ES-I3 (cell line): ENCODE results near the gene FOCAD.
"Not testable (repeated sequence)": the region's sequence is repeated elsewhere in the genome, so short reads cannot be mapped to it uniquely, and the experiment has no call there.

Experiments
- H3K36me3 ChIP-seq: 2 replicates; pipeline ENCODE4 v1.6.1; 2013; ENCODE audit warnings: mild to moderate bottlenecking, low read length, control low read depth, moderate library complexity; ENCODE audit not compliant: insufficient read depth
- H3K4me1 ChIP-seq: 2 replicates; pipeline ENCODE4 v1.6.1; 2013; ENCODE audit warnings: mild to moderate bottlenecking, control low read depth, low read length; ENCODE audit not compliant: insufficient read depth
- H3K9ac ChIP-seq: 2 replicates; pipeline ENCODE4 v1.6.1; 2013; ENCODE audit warnings: low read depth, mild to moderate bottlenecking, low read length, moderate library complexity
- H3K9me3 ChIP-seq: 2 replicates; pipeline ENCODE4 v1.6.1; 2013; ENCODE audit warnings: mild to moderate bottlenecking, low read length, moderate library complexity; ENCODE audit not compliant: control insufficient read depth, insufficient read depth

Gene FOCAD

GRCh38 chr9:20658677-20659473 is 25.2 kb upstream of the FOCAD start:
- H3K4me1 ChIP-seq = peaks cover 18% of the 10 kb centered on the region
- no peaks in the 10 kb centered on the region for H3K9me3 ChIP-seq
- peak overlapping the region; percentile 79 for H3K9ac ChIP-seq
- 0 out of 2 replicates have a peak, but pooled peaks cover 3% of the 10 kb centered on the region for H3K36me3 ChIP-seq

- peak overlapping the region; percentile 79; the same call in 1 of the 2 replicates for H3K9ac ChIP-seq
- peaks cover 18% of the 10 kb centered on the region for H3K4me1 ChIP-seq
- no peaks in the 10 kb centered on the region for H3K9me3 ChIP-seq
Measured at GRCh38 chr9:20659474-20659967, 24.5 kb upstream of the FOCAD start.

GRCh38 chr9:20662156-20662555 is 21.9 kb upstream of the FOCAD start:
- Histone ChIP-seq H3K9ac (no peak overlapping the region), H3K9me3 (no peaks in the 10 kb centered on the region), H3K36me3 (0 out of 2 replicates have a peak, but pooled peaks cover 3% of the 10 kb centered on the region), H3K4me1 (peaks cover 25% of the 10 kb centered on the region)

More at GRCh38 chr9:20659474-20659967, 24.5 kb upstream of the FOCAD start:
- H3K36me3 ChIP-seq = 0 out of 2 replicates have a peak, but pooled peaks cover 3% of the 10 kb centered on the region

- H3K9me3 ChIP-seq = no peaks in the 10 kb centered on the region
- no peak overlapping the region for H3K9ac ChIP-seq
- 0 out of 2 replicates have a peak, but pooled peaks cover 3% of the 10 kb centered on the region for H3K36me3 ChIP-seq
- peaks cover 25% of the 10 kb centered on the region for H3K4me1 ChIP-seq
Measured at GRCh38 chr9:20663133-20663532, 20.9 kb upstream of the FOCAD start.

- Histone ChIP-seq H3K9ac (no peak overlapping the region), H3K4me1 (peaks cover 23% of the 10 kb centered on the region), H3K36me3 (peaks cover 5% of the 10 kb centered on the region; the same call in 1 of the 2 replicates), H3K9me3 (no peaks in the 10 kb centered on the region)
Measured at GRCh38 chr9:20664501-20664900, 19.6 kb upstream of the FOCAD start.

- no peaks in the 10 kb centered on the region for H3K9me3 ChIP-seq
- no peak overlapping the region for H3K9ac ChIP-seq
- peaks cover 2% of the 10 kb centered on the region; the same call in 1 of the 2 replicates for H3K36me3 ChIP-seq
- peaks cover under 1% of the 10 kb centered on the region; the same call in 1 of the 2 replicates for H3K4me1 ChIP-seq
Measured at GRCh38 chr9:20670395-20670794, 13.7 kb upstream of the FOCAD start.

GRCh38 chr9:20671635-20672034 is 12.4 kb upstream of the FOCAD start:
- Histone ChIP-seq H3K36me3 (peaks cover 6% of the 10 kb centered on the region; the same call in 1 of the 2 replicates), H3K4me1 (no peaks in the 10 kb centered on the region), H3K9me3 (no peaks in the 10 kb centered on the region), H3K9ac (no peak overlapping the region)

- H3K9ac ChIP-seq, H3K4me1 ChIP-seq, H3K9me3 ChIP-seq, H3K36me3 ChIP-seq: not testable (repeated sequence)
Measured at GRCh38 chr9:20673537-20673936, 10.5 kb upstream of the FOCAD start.

- Histone ChIP-seq H3K9ac (no peak overlapping the region), H3K9me3 (no peaks in the 10 kb centered on the region), H3K36me3 (no peaks in the 10 kb centered on the region), H3K4me1 (peaks cover 6% of the 10 kb centered on the region)
Measured at GRCh38 chr9:20681467-20681866, 2.6 kb upstream of the FOCAD start.

- Histone ChIP-seq H3K9ac (peak overlapping the region; percentile 80), H3K36me3 (no peaks in the 10 kb centered on the region), H3K9me3 (no peaks in the 10 kb centered on the region), H3K4me1 (peaks cover 3% of the 10 kb centered on the region)
Measured at GRCh38 chr9:20683351-20684034, 566 bp upstream of the FOCAD start.

GRCh38 chr9:20684875-20685696 is 1.0 kb downstream of the FOCAD start:
- peak overlapping the region; percentile 80 for H3K9ac ChIP-seq
- H3K36me3 ChIP-seq = no peaks in the 10 kb centered on the region
- no peaks in the 10 kb centered on the region for H3K9me3 ChIP-seq
- no peaks in the 10 kb centered on the region; the same call in none of the 2 replicates for H3K4me1 ChIP-seq

- H3K36me3 ChIP-seq = no peaks in the 10 kb centered on the region
- H3K4me1 ChIP-seq = no peaks in the 10 kb centered on the region; the same call in none of the 2 replicates
- H3K9me3 ChIP-seq = no peaks in the 10 kb centered on the region
- no peak overlapping the region for H3K9ac ChIP-seq
Measured at GRCh38 chr9:20685769-20686168, 1.7 kb downstream of the FOCAD start.

GRCh38 chr9:20689833-20690232 is 5.8 kb downstream of the FOCAD start:
- H3K9me3 ChIP-seq = no peaks in the 10 kb centered on the region
- no peaks in the 10 kb centered on the region for H3K36me3 ChIP-seq
- no peak overlapping the region for H3K9ac ChIP-seq
- H3K4me1 ChIP-seq = peaks cover 4% of the 10 kb centered on the region

GRCh38 chr9:20692554-20692953 is 8.5 kb downstream of the FOCAD start:
- H3K36me3 ChIP-seq = no peaks in the 10 kb centered on the region
- no peaks in the 10 kb centered on the region for H3K9me3 ChIP-seq
- H3K9ac ChIP-seq = no peak overlapping the region
- peaks cover 4% of the 10 kb centered on the region; the same call in 1 of the 2 replicates for H3K4me1 ChIP-seq
